ENCODE data around the gene THRB. TPM values are rescaled to one million over a fixed set of nuclear protein-coding genes. Genes with fewer than 3 reads are reported as not detected.

THRB gene
- polyA plus RNA-seq, 1 of the 3 experiments (the other 2 are of a cell fraction): 0.02 TPM

DNA sequence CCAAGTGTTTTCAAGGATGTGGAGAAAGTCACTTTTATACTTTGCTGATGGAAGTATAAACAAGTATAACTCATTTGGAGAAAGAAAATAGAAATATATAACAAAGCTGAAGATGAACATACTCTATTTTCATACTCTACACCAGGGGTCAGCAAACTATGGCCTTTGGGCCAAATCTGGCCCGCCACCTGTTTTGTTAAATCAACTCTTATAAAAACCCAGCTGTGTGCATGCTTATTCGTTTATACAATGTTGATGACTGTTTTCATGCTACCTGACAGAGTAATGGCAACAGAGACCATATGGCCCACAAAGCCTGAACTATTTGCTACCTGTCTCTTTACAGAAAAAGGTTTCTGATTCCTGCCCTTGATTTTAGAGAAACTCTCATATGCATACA lies 425.6 kb downstream of the THRB start:
- H4K20me1 ChIP-seq (ENCODE audit: insufficient read depth): no peaks in the 10 kb centered on the region
- no peaks in the 10 kb centered on the region for H3K36me3 ChIP-seq (replicated peaks in 1 of 2; ENCODE audit: control insufficient read depth in 1 of 2, insufficient read depth in 2 of 2, low read length in 1 of 2)
- no peak overlapping the region for H3K4me3 ChIP-seq (ENCODE audit: low read depth in 2 of 2, low read length in 1 of 2)
- H3K27me3 ChIP-seq (ENCODE audit: insufficient read depth): no peaks in the 10 kb centered on the region
- peak; percentile 61 for TF ChIP-seq SMC3 (IDR thresholded peaks at IDR 0.05; ENCODE audit: low read depth, low read length)
- 0 out of 2 replicates have a peak, but pooled peaks have one; percentile 20 for TF ChIP-seq TCF12 (IDR thresholded peaks at IDR 0.05)
- no peak for TF ChIP-seq TEAD4 (IDR thresholded peaks at IDR 0.05; ENCODE audit: borderline replicate concordance, insufficient read depth)
- no peak for TF ChIP-seq EZH2phosphoT487 (IDR thresholded peaks at IDR 0.05; ENCODE audit: borderline replicate concordance, low read depth)
- TF ChIP-seq, protein P1, sequence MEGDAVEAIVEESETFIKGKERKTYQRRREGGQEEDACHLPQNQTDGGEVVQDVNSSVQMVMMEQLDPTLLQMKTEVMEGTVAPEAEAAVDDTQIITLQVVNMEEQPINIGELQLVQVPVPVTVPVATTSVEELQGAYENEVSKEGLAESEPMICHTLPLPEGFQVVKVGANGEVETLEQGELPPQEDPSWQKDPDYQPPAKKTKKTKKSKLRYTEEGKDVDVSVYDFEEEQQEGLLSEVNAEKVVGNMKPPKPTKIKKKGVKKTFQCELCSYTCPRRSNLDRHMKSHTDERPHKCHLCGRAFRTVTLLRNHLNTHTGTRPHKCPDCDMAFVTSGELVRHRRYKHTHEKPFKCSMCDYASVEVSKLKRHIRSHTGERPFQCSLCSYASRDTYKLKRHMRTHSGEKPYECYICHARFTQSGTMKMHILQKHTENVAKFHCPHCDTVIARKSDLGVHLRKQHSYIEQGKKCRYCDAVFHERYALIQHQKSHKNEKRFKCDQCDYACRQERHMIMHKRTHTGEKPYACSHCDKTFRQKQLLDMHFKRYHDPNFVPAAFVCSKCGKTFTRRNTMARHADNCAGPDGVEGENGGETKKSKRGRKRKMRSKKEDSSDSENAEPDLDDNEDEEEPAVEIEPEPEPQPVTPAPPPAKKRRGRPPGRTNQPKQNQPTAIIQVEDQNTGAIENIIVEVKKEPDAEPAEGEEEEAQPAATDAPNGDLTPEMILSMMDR (IDR thresholded peaks at IDR 0.05): peak; percentile 61
- peak; percentile 73 for TF ChIP-seq RAD21 (IDR thresholded peaks at IDR 0.05; ENCODE audit: low read length)
- H3K27ac ChIP-seq (ENCODE audit: low read depth in 2 of 2, low read length in 1 of 2): no peak overlapping the region
- no peak overlapping the region for H2AFZ ChIP-seq (ENCODE audit: low read depth)
- no peak for DNase-seq
- no peaks in the 10 kb centered on the region for H3K9me2 ChIP-seq
- ChIA-PET POLR2A (no interaction called here), CTCF (interaction anchor here (0.6 to 1.3 kb wide), 8 partner anchors 162 to 611 kb away, joined by 3 to 6 read pairs (median 4); no protein-coding TSS in a partner anchor)
- 50% methylated on average over 2 of the region's 2 CpGs for WGBS (ENCODE audit: low lambda C conversion rate)
- no peaks in the 10 kb centered on the region for H3K4me1 ChIP-seq (ENCODE audit: control insufficient read depth in 1 of 2, insufficient read depth in 2 of 2, low read depth in 1 of 2, low read length in 1 of 2)
- no peak overlapping the region for H3K4me2 ChIP-seq
- H3K9ac ChIP-seq: no peak overlapping the region
- no peaks in the 10 kb centered on the region for H3K9me3 ChIP-seq
- no peaks in the 10 kb centered on the region for H3K79me2 ChIP-seq (ENCODE audit: insufficient read depth)
- H3F3A ChIP-seq (replicated peaks; ENCODE audit: insufficient read depth): no peaks in the 10 kb centered on the region

DNA sequence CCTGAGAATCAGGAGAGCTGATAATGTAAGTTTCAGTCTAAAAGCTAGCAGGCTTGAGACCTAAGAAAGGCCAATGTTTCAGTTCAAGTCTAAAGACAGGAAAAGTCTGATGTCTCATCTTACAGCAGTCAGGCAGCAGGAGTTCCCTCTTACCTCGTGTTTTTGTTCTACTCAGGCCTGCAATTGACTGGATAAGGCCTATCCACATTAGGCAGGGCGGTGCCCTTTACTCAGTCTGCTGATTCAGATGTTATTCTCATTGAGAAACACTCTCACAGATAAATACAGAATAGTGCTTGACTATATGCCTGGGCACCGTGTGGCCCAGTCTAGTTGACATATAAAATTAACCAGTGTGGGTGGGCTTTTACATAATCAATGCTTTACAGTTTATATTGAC lies 427.2 kb downstream of the THRB start:
- H3K4me3 ChIP-seq (ENCODE audit: low read depth in 2 of 2, low read length in 1 of 2): no peak overlapping the region
- no peaks in the 10 kb centered on the region for H3K9me3 ChIP-seq
- no peak overlapping the region for H2AFZ ChIP-seq (ENCODE audit: low read depth)
- no peaks in the 10 kb centered on the region for H4K20me1 ChIP-seq (ENCODE audit: insufficient read depth)
- H3K27ac ChIP-seq (ENCODE audit: low read depth in 2 of 2, low read length in 1 of 2): no peak overlapping the region
- no peaks in the 10 kb centered on the region for H3K27me3 ChIP-seq (ENCODE audit: insufficient read depth)
- CTCF ChIA-PET: no interaction called here
- POLR2A ChIA-PET: no interaction called here
- no peak for TF ChIP-seq SIN3A (IDR thresholded peaks at IDR 0.05; ENCODE audit: borderline replicate concordance, low read depth, low read length)
- no peak for TF ChIP-seq TEAD4 (IDR thresholded peaks at IDR 0.05; ENCODE audit: borderline replicate concordance, insufficient read depth)
- no peak for TF ChIP-seq NRF1 (IDR thresholded peaks at IDR 0.05; ENCODE audit: low read depth, low read length)
- no peak for TF ChIP-seq YY1 (IDR thresholded peaks at IDR 0.05; ENCODE audit: low read depth)
- no peak for TF ChIP-seq NFIC (IDR thresholded peaks at IDR 0.05; ENCODE audit: borderline replicate concordance)
- TF ChIP-seq, protein P2, sequence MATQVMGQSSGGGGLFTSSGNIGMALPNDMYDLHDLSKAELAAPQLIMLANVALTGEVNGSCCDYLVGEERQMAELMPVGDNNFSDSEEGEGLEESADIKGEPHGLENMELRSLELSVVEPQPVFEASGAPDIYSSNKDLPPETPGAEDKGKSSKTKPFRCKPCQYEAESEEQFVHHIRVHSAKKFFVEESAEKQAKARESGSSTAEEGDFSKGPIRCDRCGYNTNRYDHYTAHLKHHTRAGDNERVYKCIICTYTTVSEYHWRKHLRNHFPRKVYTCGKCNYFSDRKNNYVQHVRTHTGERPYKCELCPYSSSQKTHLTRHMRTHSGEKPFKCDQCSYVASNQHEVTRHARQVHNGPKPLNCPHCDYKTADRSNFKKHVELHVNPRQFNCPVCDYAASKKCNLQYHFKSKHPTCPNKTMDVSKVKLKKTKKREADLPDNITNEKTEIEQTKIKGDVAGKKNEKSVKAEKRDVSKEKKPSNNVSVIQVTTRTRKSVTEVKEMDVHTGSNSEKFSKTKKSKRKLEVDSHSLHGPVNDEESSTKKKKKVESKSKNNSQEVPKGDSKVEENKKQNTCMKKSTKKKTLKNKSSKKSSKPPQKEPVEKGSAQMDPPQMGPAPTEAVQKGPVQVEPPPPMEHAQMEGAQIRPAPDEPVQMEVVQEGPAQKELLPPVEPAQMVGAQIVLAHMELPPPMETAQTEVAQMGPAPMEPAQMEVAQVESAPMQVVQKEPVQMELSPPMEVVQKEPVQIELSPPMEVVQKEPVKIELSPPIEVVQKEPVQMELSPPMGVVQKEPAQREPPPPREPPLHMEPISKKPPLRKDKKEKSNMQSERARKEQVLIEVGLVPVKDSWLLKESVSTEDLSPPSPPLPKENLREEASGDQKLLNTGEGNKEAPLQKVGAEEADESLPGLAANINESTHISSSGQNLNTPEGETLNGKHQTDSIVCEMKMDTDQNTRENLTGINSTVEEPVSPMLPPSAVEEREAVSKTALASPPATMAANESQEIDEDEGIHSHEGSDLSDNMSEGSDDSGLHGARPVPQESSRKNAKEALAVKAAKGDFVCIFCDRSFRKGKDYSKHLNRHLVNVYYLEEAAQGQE (IDR thresholded peaks at IDR 0.05; ENCODE audit: low read depth, low read length): no peak
- TF ChIP-seq POLR2AphosphoS5 (IDR thresholded peaks at IDR 0.05; ENCODE audit: low read depth, low read length): no peak
- no peak for TF ChIP-seq EP300 (IDR thresholded peaks at IDR 0.05; ENCODE audit: borderline replicate concordance in 1 of 2, low read depth in 1 of 2, low read length in 1 of 2)
- TF ChIP-seq FOXJ3 (CRISPR knock-in tag; IDR thresholded peaks at IDR 0.05): no peak
- no peaks in the 10 kb centered on the region for H3K9me2 ChIP-seq
- 85% methylated on average over 3 of the region's 3 CpGs for WGBS (ENCODE audit: low lambda C conversion rate)
- H3F3A ChIP-seq (replicated peaks; ENCODE audit: insufficient read depth): no peaks in the 10 kb centered on the region
- H3K36me3 ChIP-seq (replicated peaks in 1 of 2; ENCODE audit: control insufficient read depth in 1 of 2, insufficient read depth in 2 of 2, low read length in 1 of 2): no peaks in the 10 kb centered on the region
- DNase-seq: no peak
- no peaks in the 10 kb centered on the region for H3K4me1 ChIP-seq (ENCODE audit: control insufficient read depth in 1 of 2, insufficient read depth in 2 of 2, low read depth in 1 of 2, low read length in 1 of 2)
- H3K4me2 ChIP-seq: no peak overlapping the region
- no peaks in the 10 kb centered on the region for H3K79me2 ChIP-seq (ENCODE audit: insufficient read depth)
- no peak overlapping the region for H3K9ac ChIP-seq

Small RNAs within 50 kb of the gene (small RNA-seq; reads per million reads assigned to genes)
- gene MIR4792: 0 to 0.13 (median 0) reads per million in 7 experiments
